ENCODE results near the gene PCBP3. TPM values are rescaled to one million over a fixed set of nuclear protein-coding genes. Genes with fewer than 3 reads are reported as not detected.
"Not testable (repeated sequence)": the region's sequence is repeated elsewhere in the genome, so short reads cannot be mapped to it uniquely, and the experiment has no call there.

PCBP3 gene
- polyA plus RNA-seq, 4 donors = 1.2 to 2.2 (median 1.5) TPM

GRCh38 chr21:45801989-45802388 is 158.5 kb downstream of the PCBP3 start:
- DNase-seq (ENCODE audit: low read depth in 4 of 4, low spot score in 3 of 4) = no peak

GRCh38 chr21:45802425-45802824 is 158.9 kb downstream of the PCBP3 start:
- no peak for DNase-seq (ENCODE audit: low read depth in 4 of 4, low spot score in 3 of 4)

- DNase-seq (ENCODE audit: low read depth in 4 of 4, low spot score in 3 of 4) = no peak
Measured at GRCh38 chr21:45802956-45803617, 159.6 kb downstream of the PCBP3 start.

GRCh38 chr21:45803618-45804340 is 160.3 kb downstream of the PCBP3 start:
- DNase-seq (ENCODE audit: low read depth in 4 of 4, low spot score in 3 of 4) = no peak

GRCh38 chr21:45804809-45805313 is 161.3 kb downstream of the PCBP3 start:
- DNase-seq (ENCODE audit: low read depth in 4 of 4, low spot score in 3 of 4) = no peak

GRCh38 chr21:45805321-45805720 is 161.8 kb downstream of the PCBP3 start:
- DNase-seq (ENCODE audit: low read depth in 4 of 4, low spot score in 3 of 4) = no peak

- DNase-seq (ENCODE audit: low read depth in 4 of 4, low spot score in 3 of 4) = no peak
Measured at GRCh38 chr21:45806042-45806441, 162.5 kb downstream of the PCBP3 start.

- not testable (repeated sequence) for DNase-seq (ENCODE audit: low read depth in 4 of 4, low spot score in 3 of 4)
Measured at GRCh38 chr21:45808663-45809062, 165.1 kb downstream of the PCBP3 start.

GRCh38 chr21:45809421-45809820 is 165.9 kb downstream of the PCBP3 start:
- no peak for DNase-seq (ENCODE audit: low read depth in 4 of 4, low spot score in 3 of 4)

- DNase-seq (ENCODE audit: low read depth in 4 of 4, low spot score in 3 of 4) = no peak
Measured at GRCh38 chr21:45811136-45811535, 167.6 kb downstream of the PCBP3 start.

GRCh38 chr21:45814210-45814940 is 170.8 kb downstream of the PCBP3 start:
- not testable (repeated sequence) for DNase-seq (ENCODE audit: low read depth in 4 of 4, low spot score in 3 of 4)

GRCh38 chr21:45815781-45816180 is 172.3 kb downstream of the PCBP3 start:
- DNase-seq (ENCODE audit: low read depth in 4 of 4, low spot score in 3 of 4) = not testable (repeated sequence)

GRCh38 chr21:45816794-45817193 is 173.3 kb downstream of the PCBP3 start:
- DNase-seq (ENCODE audit: low read depth in 4 of 4, low spot score in 3 of 4) = no peak

- no peak for DNase-seq (ENCODE audit: low read depth in 4 of 4, low spot score in 3 of 4)
Measured at GRCh38 chr21:45817345-45817744, 173.8 kb downstream of the PCBP3 start.

- DNase-seq (ENCODE audit: low read depth in 4 of 4, low spot score in 3 of 4) = no peak
Measured at GRCh38 chr21:45818276-45818903, 174.9 kb downstream of the PCBP3 start.

GRCh38 chr21:45818904-45819285 is 175.4 kb downstream of the PCBP3 start:
- no peak for DNase-seq (ENCODE audit: low read depth in 4 of 4, low spot score in 3 of 4)

- no peak for DNase-seq (ENCODE audit: low read depth in 4 of 4, low spot score in 3 of 4)
Measured at GRCh38 chr21:45819478-45820170, 176.1 kb downstream of the PCBP3 start.

GRCh38 chr21:45820171-45821091 is 176.9 kb downstream of the PCBP3 start:
- peak; percentile 80 to 88 (median 84) for DNase-seq (ENCODE audit: low read depth in 4 of 4, low spot score in 3 of 4)

- DNase-seq (ENCODE audit: low read depth in 4 of 4, low spot score in 3 of 4) = no peak
Measured at GRCh38 chr21:45821315-45821962, 177.9 kb downstream of the PCBP3 start.
